ENCODE data around the gene PHACTR1.
"Not testable (repeated sequence)": the region's sequence is repeated elsewhere in the genome, so short reads cannot be mapped to it uniquely, and the experiment has no call there.

The PHACTR1 gene

DNA sequence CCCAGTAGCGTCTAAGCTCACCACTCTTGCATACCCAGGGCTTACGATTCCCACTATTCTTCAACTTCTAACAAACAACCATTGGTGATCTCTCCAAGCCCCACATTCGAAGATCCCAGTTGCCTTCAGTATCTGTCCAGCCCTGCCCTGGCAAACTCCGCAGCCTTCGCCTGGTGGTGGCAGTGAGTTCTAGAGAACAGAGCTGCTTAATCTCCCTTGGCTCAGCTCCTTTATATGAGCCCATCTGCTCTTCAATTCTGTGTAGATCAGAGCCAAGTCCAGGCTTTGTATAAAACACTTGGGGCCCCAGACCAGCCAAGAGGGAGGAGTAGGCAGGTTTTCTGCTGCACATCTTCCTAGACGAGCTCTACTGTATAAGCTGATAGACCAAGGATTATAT is 193.3 kb downstream of the PHACTR1 start:
- DNase-seq: no peak

DNA sequence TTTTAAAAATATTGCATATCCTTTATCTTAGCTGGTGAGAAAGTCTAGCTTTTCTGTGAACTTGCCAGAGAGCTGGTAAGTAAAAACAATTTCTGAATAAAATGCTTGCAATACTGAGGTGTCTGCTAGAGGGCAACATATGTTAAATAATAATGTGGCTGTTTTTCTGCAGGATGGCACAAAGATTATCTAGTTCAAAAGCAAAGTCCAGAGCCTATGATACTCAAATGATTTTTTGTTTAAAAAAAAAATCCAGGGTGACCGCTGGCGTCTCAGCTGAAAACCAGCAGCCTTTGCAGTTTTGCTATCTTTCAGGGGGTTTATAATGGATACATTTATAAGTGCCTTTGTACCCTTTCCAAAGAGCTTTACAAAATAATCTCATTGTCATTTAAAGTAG is 194.9 kb downstream of the PHACTR1 start:
- DNase-seq: peak; percentile 35 to 74

DNA sequence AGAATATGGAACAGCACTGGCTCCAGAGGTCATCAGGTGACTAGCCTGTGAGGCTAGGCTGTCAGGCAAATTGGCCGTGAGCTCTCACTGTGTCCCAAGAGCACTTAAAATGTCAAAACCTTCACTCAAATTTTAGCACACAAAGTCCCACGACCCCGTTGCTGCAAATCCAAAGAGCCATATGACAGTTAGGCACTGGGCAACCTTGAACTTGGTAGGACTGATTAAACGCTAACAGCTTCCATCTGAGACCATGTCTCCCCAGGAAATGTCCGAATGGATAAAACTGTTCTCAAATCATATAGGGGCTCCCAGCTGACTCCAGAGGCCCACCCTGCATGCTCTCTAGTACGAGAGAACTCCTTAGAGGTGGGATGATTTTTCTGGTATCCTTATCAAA is 196.6 kb downstream of the PHACTR1 start:
- no peak for DNase-seq

DNA sequence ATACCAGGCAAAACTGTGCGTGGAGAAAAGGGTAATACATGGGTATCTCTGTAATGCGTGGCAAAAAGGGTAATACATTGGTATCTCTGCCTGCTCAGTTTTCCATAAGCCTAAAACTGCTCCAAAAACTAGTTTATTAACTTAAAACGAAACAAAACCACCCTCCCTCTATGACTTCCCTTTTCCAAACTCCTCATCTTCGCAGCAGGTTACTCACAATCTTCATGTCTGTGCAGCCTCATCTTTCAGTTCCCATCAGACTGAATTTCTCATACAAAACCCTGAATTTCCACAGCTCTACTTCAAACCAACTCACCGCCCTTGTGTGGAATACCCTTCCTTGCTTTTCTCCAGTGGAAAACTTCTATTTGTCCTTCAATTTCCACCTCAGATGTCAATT is 199.4 kb downstream of the PHACTR1 start:
- DNase-seq: peak; percentile 33 to 40

DNA sequence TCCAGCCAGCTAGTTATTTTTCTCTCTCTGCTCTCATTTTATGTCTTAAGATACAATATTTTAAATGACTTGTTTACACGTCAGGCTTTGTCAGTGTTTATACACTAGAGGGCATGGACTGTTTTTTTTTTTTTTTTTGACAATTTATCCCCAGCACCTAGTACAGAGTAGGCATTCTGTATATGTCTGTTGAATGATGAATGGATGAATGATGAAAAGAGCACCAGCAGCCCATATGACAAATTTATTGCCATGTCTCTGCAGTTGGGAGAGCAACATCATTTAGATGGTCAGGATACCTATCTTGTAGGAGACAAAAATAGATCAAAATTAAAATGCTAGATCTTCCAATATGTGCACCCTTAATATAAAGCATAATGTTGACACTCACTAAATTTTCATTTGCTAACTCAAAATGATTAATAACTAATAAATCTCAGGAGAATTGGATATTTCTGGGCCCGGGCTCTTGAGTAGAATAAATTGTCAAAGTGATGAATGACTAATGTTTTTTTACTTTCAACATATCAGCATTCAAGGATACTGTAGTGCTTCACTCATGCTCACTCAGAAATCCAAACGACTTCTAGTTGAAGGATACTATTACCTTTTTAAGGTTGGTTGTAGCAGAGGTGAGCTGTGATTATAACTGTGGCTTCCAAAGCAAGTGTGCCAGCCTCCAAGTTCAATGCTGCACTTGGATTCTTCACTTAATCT is 200.0 kb downstream of the PHACTR1 start:
- no peak for DNase-seq

DNA sequence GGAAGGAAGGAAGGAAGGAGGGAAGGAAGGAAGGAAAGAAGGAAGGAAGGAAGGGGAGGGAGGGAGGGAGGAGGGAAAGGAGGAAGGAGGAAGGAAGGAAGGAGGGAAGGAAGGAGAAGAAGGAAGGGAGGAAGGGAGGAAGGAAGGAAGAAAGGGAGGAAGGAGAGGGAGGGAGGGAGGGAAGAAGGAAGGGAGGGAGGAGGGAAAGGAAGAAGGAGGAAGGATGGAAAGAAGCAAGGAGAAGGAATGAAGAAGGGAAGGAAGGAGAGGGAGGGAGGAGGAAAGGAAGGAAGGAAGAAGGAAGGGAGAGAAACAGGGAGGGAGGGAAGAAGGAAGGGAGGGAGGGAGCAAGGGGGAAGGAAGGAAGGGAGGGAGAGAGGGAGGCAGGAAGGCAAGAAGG is 204.9 kb downstream of the PHACTR1 start:
- no peak for DNase-seq

DNA sequence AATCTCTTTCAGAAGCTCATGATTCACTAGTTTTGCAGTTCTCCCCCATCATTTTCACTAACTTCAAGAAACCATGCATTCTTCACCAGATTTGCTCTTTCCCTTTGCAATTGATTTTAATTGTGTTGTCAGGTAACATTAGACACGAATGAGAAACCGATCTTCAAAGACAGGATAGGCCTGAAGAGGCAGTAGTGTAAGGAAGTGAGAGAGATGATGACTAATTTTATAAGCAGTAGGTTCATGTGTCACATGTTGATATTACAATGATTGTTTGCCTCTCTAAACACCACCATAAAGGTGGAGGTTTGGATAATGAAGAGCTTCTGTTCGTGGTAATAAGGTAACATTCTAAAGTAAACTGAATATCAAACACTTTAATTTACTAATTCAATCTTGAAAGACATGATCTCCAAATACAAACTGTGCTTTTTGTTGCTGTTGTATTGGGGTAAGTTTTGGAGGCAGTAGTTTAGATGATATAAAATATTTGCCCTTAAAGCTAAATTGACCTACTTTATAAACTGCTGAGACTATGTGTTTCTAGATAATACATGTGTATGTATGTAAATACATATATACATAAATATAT is 207.2 kb downstream of the PHACTR1 start:
- no peak for DNase-seq

DNA sequence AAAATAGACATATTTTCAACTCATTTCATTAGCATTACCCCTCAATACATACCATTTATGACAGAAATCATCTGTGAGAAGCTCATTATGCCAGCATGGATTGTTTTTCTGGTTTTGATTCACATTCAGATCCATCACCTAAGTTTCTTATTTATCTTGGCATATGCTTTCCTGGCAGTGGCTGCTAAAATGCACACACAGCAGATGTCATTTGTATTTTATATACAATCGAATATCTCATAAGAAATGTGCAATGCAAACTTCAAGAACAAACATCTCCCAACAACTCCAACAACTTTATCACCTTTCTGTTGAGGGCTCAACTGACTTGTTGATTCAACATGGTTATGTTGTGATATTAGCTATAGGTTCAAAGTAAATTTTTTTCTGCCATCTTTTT is 208.3 kb downstream of the PHACTR1 start:
- DNase-seq: no peak

DNA sequence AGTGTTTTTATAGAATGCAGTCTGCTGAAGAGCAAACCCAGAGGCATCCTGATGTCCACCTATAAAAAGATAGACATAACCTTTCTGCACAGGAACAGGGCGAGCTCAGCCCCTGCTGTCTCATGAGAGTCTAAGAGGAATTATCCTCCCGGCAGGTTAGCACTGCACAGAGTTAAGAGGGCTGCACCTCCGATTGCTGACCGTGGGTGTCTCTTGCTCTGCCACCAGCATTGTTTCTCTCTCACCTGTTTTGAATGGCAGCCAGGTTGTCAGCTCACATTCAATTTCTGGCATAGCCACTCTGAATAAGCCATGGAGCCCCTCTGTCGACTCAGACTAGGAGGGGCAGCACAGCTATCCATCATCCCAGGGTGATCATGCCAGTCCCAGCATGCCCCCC is 211.2 kb downstream of the PHACTR1 start:
- no peak for DNase-seq

DNA sequence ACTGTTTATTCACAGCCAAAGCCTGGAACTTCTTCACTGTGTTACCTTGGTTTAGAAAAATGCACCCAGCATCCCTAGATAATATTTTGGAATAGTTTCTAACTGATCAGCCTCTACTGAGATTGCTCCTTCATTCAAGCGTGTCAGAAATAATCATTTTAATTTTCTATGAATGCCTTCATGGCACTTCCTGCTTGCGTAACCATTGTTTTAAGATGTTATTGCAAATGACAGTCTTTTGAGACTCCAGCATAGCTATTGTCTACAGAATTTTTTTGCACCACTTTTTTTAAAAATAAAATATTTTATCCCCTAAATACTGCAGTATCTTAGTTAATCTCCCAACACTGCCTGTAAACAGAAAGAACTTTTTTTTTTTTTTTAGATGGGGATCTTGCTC is 213.1 kb downstream of the PHACTR1 start:
- DNase-seq: no peak

DNA sequence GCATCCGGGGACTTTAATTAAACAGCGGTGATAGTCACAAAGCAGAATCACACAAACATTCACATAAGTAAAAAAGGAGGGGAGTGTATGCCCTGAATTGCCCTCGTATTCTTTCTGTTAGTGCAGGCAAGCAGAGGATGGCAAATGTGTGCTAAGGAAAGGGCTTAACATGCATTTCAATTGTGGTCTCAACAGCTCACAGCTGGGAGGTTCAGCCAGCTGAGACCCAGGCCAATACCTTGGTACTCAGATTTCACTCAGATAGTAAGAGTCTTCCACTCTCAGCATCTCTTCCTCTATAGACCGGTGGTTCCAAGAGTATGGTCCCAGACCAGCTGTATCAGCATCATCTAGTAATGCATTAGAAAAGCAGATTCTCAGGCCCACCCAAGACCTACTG is 215.1 kb downstream of the PHACTR1 start:
- DNase-seq: no peak

DNA sequence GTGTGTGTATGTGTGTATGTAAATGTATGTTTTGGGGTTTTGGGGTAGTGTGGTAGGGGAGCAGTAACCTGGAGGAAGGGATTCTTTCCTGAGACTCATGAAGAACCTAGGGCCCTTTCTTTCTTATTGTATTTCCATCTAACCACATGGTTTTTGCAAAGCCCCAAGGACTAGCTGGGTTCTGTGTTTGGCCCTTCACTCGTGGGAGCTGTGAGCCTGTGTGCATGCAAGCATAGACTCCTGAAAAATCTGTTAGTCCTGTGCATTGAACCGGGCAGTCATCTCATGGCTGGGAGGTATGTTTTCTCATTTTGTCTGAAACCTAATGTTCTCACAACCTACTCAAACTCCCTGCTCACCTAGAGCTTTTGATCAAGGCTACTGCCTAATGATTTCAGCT is 219.1 kb downstream of the PHACTR1 start:
- DNase-seq: no peak

DNA sequence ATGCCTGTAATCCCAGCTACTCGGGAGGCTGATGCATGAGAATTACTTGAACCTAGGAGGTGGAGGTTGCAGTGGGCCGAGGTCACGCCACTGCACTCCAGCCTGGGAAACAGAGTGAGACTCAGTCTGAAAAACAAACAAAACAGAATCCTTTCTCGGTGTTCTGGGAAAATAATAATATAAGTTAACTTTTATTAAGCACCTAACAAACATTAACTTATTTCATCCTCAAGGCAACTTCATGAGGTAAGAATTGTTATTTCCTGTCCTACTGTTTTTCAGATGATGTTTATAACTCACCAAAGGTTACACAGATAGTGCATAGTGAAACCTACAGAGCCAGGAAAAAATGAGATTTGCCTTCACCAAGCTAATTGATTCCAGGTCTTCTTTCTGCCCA is 221.4 kb downstream of the PHACTR1 start:
- DNase-seq: no peak

DNA sequence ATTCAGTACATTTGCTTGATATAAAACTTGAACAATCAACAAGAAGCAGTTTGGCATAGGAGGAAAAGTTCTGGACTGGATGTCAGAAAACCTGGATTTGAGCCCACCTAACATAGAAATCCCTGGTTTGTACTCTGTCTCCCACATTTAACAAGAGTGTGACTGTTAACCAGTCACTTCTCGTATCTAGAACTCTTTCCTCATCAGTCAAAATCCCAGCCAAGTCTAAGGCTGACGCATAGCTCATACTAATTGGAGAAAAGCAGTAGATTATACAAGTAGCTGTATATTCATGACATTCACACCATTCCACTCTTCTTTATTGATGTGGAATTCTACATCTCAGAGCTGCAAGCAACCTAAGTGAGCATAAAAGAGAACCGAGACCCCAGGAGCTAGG is 222.7 kb downstream of the PHACTR1 start:
- no peak for DNase-seq

DNA sequence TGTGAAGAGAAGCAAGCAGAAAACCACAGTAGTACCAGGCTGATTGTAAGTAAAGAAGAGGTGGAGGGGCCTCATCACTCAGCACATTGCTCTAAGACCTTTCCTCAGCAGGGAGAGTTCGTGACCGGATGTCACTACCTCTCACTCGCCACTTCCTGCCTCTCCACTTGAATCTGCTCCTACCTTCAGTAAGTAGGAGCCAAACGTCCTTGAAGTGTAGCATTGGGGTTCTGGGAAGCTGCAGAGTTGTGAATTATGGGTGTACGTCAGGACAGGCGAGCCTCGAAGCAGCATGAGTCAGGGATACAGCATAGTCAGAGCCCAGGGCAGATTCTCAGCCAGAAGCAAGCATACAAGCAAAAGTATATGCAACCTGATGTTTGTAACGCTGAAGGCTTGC is 224.9 kb downstream of the PHACTR1 start:
- DNase-seq: peak in 1 of 2 donors; percentile 17

DNA sequence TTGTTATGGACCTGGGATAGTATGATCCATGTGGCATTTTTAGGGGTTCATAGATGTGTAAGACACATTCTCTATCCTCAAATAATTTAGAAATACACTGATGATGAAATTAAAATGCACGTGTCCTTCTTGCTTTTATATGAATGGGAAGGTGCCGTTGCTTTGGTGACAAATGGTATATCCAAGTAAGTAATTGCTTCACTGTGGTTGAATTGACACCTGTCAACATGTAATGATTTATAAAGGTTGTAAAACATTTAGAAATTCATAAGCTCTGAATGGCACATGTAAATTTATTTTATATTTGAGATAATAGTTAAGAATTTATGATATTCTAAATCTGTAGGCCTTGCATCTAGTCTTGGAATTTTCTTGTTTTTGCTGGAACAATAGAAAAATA is 227.0 kb downstream of the PHACTR1 start:
- DNase-seq: no peak

DNA sequence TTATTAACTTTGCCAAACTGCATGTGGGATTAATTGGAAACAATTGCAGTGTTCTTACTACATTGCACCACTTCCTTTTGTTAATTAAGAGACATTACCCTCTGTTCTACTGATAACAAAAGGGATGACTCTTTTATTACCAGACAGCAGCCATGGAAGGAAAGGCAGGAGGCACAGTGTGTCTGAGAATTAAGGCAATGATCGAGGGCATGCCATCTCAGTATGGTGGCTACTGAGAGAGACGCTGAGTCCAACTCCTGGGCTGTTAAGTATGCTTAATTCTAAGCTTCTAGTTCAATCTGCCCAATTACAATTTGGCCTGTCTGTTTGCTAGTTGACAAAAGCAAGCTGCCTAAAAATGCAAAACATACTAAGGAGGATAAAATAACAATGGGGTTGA is 227.4 kb downstream of the PHACTR1 start:
- no peak for DNase-seq

DNA sequence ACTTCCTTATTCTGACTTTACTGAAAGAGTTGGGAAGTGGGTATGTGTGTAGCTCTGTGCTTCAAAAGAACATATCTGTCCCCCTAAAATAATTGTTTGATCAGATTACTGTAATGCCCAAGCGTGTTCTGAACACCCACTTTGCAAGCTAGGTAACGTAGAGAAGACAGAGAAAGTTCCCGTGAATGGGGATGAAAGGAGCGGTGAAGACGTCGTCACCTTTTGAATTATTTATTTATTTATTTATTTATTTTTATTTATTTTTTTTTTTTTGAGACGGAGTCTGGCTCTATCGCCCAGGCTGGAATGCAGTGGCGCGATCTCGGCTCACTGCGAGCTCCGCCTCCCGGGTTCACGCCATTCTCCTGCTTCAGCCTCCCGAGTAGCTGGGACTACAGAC is 228.0 kb downstream of the PHACTR1 start:
- DNase-seq: not testable (repeated sequence)

DNA sequence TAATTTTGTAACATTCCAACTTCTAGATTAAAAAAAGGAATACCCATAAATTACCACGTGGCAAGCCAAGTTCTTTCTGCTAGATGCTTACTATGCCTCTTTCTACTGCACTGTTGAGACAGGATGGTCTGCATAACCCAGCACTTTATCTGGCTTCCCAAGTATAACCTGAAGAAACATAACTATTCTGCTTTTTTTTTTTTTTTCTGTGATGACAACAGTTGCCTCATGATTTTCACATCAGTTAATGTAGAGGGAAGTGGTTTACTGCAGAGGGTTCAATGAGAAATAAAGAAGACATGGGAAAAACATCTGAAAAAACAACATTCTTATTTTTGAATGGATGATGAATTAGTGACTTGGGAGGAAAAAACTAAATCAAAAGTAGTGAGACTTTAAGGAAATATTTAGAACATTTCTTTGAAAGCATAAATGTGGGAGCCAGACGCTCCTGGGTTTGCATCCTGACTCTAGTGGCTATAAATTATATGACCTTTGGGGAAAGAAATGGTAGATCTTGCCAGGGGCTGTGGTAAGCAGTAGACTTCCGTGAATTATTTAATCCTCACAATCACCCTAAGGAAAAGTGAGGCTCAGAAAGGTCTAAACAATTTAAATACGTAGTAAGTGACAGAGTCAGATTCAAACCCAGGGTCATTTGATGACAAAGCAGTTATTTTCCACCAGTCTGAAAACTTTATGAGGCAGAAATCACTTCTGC is 230.7 kb downstream of the PHACTR1 start:
- peak; percentile 29 to 70 for DNase-seq

DNA sequence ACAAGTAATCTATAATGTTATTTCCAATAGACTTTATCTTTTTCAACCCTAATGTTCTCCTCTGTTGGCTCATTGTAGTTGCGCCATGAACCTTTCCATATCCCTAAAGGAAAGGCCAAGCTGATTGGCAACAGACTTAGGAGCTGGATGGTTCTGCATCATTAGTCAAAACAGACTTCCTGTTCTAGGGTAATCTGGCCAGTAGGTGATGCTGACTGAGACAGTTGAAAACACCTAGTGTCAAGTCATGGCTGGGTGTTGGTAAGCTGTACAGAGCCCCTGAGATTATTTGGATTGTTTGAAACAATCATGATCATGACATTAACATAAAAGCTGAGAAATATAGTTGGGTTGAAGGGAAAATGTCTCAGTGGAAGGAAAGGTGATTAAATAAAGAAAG is 231.4 kb downstream of the PHACTR1 start:
- DNase-seq: no peak

DNA sequence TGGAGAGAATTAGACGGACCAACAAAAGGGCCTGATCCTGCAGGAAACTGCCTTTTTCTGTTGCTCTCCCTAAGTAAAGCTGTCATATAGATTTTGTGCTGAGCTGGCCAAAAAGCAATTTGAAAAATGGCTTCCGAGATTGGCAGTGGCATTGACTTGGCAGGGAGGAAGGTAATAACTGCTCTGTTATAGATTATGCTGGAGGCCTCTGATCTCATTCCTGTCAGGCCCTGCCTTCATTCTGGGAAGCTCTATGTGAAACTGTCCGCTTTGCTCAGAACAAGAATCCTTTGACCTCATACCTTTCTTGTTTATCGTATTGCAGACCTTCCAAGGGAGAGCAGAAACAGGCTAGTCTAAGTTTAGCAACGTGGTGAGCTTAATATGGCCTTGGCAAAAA is 234.4 kb downstream of the PHACTR1 start:
- DNase-seq: no peak

DNA sequence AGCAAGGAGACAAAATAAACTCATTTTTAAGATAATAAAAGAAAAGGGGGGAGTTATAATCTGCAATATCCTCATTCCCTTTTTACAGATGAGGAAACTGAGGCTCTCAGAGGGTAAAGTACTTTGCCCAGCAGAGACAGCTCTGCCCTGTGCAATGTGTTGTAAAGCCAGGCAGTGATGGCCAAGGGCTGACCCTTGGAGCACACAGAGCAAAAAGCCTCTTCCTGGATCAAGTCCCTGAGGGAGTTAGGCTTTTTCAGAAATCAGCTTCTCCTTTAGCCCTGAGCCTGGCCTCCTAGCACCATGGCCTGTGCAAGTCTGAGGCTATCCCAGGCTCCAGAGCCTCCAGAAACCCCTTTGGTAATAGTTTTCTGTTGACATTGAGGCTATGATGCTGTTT is 234.8 kb downstream of the PHACTR1 start:
- no peak for DNase-seq

DNA sequence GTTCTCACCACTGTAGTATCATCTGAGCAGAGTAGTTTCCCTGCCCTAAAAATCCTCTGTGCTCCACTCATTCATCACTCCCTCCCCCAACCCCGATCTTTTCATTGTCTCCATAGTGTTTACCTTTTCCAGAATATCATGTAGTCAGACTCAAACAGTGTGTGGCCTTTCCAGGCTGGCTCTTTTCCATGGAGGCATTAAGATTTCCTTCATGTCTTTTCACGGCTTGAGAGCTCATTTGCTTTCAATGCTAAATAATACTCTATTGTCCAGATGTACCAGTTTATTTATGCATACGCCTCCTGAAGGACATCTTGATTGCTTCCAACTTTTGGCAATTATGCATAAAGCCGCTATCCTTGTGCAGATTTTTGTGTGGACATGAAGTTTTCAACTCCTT is 235.8 kb downstream of the PHACTR1 start:
- no peak for DNase-seq

DNA sequence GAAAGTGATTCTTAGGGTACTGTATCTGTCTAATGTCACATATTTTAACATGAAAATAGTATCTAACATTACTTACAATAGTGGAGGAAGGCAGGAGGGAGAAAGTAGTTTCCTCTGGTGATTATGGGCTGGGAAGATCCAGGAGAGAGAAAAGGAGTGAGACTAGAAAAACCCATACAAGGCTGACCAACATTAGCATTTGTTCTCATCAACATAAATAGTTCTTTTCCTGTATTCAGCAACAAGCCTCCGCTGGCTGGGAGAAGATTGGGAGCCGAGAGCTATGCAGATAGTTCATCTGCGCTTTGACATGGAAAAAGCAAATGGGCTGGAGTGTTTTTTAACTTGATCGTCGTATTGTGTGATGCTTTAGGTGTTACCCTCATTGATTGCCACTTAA is 239.4 kb downstream of the PHACTR1 start:
- DNase-seq: no peak
